Frontal cortex (tissue), 4 donors: ENCODE measurements around the gene BCL7B. TPM values are rescaled to one million over a fixed set of nuclear protein-coding genes. Genes with fewer than 3 reads are reported as not detected.
"Not testable (repeated sequence)": the region's sequence is repeated elsewhere in the genome, so short reads cannot be mapped to it uniquely, and the experiment has no call there.

Source experiments
- DNase-seq, 2 donors: peaks; one replicate each; pipeline ENCODE4 v3.0.0; 2012; ENCODE audit warnings: low spot score in 2 of 2
- FAIRE-seq: peaks from 2 replicates; lab custom pipeline; 2012; peaks lifted over from hg19 to GRCh38; lab: Jason Lieb, UNC
- total RNA-seq: library from RNA; depleted of rRNA; stranded (reverse); fragments of >200 nt; gene quantifications from one replicate; pipeline ENCODE4 v1.2.3, GENCODE V29; 2014
- donor health status: control.
- donor health status: control.
- donor health status: control.

The BCL7B gene
- total RNA-seq: 6.5 TPM

- FAIRE-seq (no peak), DNase-seq (peak; percentile 92)
Observed at GRCh38 chr7:73557397-73558257, at the start of gene BCL7B. Gene BCL7B (minus strand): TSS chr7:73557690. CDS start chr7:73557578, 112 bp downstream.

- FAIRE-seq (no peak), DNase-seq (no peak)
Observed at GRCh38 chr7:73605601-73606220, 48.2 kb upstream of the BCL7B start.

DNA sequence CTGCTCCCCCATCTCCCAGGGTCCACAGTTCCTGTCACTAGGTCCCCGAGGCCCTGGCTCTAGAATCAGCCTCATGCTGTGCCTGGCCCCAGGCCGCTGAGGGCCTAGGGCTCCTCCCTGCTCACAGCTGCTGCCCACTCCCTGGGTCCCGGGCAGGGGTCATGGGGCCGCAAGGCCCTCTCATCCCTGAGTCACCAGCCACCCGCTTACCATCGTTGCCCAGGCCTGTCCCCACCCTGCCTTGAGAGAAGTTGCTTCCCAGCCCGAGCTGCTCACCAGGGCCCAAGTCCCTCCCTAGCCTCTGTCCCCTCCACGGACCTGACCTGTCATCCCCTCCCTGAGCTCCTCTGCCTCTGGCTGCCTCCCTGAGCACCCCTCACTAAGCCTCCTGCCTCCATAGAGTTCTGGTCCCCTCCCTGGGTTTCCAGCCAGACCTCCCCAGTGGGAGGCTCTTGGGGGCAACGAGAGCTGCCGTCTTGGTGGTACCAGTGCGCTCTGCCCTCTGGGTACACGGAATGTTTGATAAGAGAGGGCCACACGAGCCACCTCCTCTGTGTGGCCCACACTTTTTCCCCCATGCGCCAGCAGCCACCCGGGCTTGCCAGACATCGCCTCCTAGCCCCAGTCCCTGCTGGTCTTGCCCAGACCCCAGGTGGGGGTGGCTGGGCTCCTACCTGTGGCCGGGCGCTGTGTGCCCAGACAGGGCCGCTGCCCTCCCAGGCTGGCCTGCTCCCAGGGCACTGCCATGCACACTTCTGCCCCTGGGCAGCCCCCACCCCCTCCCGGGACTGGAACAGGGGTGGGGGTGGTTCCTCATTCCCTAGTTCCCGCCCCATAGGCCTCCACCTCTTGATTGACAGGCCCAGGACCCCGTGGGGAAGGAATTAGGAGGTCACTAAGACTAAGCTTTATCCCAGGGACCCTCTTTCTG, 45.5 kb upstream of the BCL7B start:
- DNase-seq (no peak), FAIRE-seq (no peak)

DNA sequence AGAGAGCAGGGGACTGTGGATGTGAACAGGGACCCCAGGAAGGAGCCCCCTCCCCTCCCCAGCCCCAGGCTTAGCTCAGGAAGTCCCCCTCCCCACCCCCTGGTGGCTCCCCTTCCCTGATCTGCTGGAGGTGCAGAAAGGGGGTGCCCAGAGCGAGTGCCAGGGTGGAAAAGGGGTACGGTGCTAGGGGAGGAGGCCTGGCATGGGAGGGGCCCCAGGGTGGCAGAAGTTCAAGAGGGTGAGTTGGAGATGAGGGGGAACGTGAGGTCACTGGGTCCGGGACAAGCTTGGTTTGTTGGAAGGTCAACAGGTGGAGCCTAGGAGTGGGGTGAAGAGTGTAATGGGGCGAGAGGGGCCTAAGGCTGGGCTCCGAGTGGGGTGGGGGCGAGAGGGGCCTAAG, 42.4 kb upstream of the BCL7B start:
- FAIRE-seq (no peak), DNase-seq (no peak)

DNA sequence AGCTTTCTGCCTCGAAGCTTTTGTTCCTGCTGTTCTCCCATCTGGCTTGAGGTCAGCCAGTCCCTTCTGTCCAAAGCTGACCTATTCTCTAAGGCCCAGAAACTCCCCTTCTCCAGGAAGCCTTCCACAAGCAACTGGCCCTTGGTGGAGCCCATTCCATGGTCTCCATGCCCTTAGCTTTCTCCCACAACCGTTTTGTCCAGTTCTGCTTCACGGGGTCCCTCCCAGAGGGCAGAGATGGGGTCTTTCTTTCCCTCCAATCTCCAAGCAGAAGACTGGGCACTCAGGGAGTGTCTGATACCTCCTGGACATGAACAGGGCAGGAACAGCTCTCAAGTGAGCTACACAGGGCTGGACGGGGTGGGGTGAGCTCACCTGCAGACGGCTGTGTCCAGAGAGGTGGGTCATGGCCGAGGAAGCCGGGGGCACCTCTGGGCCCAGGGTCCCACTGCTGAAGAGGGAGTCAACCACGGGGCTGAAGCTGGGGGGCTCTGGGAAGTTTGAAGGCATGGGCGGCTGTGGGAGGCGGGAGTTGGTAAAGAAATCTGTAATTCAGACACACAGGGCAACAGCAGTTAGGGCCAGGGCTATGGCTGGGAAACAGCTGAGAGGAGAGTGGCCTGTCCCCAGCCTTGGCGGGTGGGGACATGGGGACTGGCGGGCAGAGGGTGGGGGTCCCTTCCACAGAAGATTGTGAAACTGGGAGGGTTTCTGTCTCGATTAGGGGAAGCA, 41.8 kb upstream of the BCL7B start:
- no peak for DNase-seq
- FAIRE-seq: no peak

DNA sequence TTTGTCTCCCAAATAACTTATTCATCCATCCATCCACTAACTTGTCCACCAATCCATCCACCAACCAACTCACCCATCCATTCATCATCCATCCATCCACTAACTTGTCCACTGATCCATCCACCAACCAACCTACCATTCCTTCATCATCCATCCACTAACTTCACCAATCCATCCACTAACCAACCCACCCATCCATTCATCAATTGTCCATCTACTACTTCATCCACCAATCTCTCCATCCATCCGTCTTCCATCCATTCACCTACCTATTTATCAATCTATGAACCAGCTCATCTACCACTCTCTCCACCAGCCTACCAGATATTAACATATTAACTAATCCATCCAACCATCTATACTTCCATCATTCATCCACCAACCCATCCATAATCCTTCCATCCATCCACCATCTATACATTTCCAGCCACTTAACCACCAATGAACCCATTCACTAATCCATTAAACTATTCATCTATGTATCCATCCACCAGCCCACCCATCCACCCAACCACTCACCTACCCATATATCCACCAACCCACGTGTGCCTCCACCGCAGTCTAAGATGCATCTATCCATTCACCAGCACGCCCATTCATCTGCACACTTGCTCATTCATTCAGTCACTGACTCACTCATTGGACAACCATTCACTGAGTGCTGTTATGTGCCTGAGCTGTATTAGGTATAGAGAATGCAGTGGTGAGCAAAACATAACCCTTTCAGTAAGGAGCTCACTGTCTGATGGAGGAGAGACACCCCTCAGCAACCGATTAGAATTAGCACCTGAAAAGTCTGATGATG, 40.7 kb upstream of the BCL7B start:
- FAIRE-seq (no peak), DNase-seq (no peak)

GRCh38 chr7:73596191-73597065, 38.9 kb upstream of the BCL7B start:
- FAIRE-seq (no peak), DNase-seq (no peak)

GRCh38 chr7:73595358-73595757, 37.9 kb upstream of the BCL7B start:
- FAIRE-seq (no peak), DNase-seq (no peak)

- FAIRE-seq: no peak
- DNase-seq: no peak
Observed at GRCh38 chr7:73593207-73594045, 35.9 kb upstream of the BCL7B start.

DNA sequence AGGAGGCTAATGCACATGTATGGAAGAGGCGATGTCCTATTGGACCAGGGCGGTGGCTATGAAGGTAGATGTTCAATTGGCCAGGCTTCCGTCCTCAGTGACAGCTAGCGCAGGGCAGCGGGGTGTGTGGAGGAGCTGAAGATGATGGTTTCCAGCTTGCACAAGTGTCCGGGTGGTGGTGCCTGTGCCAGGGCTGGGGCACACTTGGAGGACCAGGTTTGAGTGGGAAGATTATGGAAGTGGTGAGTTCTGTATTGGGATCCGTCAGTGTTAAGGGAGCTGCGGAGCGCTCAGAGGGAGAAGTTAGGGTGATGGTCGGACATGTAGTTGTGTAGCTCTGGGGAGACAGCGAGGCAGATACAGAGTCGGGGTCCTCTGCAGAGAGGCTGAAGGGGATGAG, 29.4 kb upstream of the BCL7B start:
- FAIRE-seq (no peak), DNase-seq (no peak)

- no peak for FAIRE-seq
- no peak for DNase-seq
Observed at GRCh38 chr7:73585196-73585595, 27.7 kb upstream of the BCL7B start.

GRCh38 chr7:73582664-73583202, 25.2 kb upstream of the BCL7B start:
- FAIRE-seq: no peak
- no peak for DNase-seq

GRCh38 chr7:73581006-73581405, 23.5 kb upstream of the BCL7B start:
- not testable (repeated sequence) for FAIRE-seq, DNase-seq

- no peak for FAIRE-seq
Observed at GRCh38 chr7:73578342-73579128, 21.0 kb upstream of the BCL7B start, which contains the start of gene TBL2. Gene TBL2 (minus strand): TSS chr7:73578579. CDS start chr7:73578549, 30 bp downstream.

DNA sequence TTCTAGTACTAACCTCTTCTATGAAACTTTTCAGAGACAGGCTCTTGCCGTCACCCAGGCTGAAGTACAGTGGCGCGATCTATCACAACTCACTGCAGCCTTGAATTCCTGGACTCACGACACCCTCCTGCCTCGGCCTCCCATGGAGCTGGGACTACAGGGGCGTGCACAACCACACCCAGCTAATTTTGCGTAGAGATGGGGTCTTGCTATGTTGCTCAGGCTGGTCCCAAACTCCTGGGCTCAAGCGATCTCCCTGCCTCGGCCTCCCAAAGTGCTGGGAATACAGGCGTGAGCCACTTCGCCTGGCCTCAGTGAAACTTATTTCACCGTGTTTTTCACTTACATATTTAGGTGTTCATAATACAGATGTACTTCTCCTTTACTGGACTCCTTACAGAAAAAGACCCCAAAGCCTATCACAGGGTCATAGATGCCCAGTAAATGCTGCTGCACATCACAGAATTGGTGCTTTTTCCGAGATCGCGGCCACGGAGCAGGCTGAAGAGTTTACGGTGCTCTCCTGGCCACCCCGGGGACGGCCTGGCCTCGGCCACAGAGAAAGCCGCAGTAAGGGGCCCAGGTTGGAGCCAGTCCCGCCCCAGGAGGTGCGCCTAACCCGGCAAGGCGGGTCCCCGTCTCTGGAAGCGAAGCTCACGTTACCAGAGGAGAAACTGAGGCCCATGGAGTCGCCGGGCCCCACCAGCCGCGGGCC, 20.3 kb upstream of the BCL7B start:
- no peak for FAIRE-seq
- DNase-seq: no peak

More at GRCh38 chr7:73578342-73579128, 21.0 kb upstream of the BCL7B start, which contains the start of gene TBL2:
- peak; percentile 99 to 100 for DNase-seq
